ENCODE measurements around the gene NANOS1. TPM values are rescaled to one million over a fixed set of nuclear protein-coding genes. Genes with fewer than 3 reads are reported as not detected.

The NANOS1 gene
- total RNA-seq, 1 experiment from 2014 or later = 5.4 TPM

DNA sequence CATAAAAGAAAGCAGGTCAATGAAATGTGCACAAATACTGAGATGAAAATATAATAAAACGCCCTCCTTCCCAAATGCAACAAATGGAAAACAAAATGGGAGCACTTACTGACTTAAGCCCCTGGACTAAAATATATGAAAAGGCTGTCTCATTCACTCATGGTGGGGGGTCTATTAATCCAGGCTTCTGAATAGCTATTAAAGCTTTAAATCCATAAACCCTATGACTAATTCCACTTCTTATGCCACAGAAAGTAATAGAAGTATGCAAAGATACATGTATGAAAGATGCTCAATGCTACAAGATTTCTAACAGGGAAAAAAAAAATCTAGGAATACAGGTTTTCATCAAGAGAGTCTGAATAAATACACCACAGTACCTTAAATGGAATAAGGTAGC lies 30.6 kb downstream of the NANOS1 start:
- H3K79me2 ChIP-seq (ENCODE audit: low read length) = peaks cover 40% of the 10 kb centered on the region

DNA sequence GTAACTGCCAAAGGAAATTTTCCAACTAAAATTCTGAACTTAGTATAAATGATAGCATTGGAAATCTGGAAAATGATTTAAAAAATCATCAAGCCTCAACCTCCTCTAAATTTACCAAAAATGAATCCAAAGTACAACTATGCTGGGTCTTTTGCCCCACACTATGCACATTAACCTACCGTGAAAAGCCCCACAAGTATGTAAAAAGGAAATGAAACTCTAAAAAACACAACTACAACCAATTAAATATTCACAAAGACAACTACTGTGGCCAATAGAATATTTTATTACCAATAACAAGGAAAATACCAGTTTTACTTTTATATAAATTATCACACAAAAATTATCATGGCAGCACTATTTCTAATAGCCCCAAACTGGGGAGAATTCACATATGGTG lies 31.8 kb downstream of the NANOS1 start:
- TF ChIP-seq EZH2 (IDR thresholded peaks at IDR 0.05; ENCODE audit: low read length, unreplicated experiment) (no peak), EZH2phosphoT487 (IDR thresholded peaks at IDR 0.05; ENCODE audit: borderline replicate concordance, low read length) (no peak)
- Histone ChIP-seq H3K9me2 (replicated peaks; ENCODE audit: low read length) (no peaks in the 10 kb centered on the region), H3K9me3 (ENCODE audit: low read length) (no peaks in the 10 kb centered on the region), H3F3A (ENCODE audit: low read length, unreplicated experiment) (no peaks in the 10 kb centered on the region), H3K79me2 (ENCODE audit: low read length) (peaks cover 37% of the 10 kb centered on the region), H3K27ac (ENCODE audit: low read length) (no peak overlapping the region), H2AFZ (ENCODE audit: low read length) (no peak overlapping the region), H3K36me3 (ENCODE audit: low read depth, low read length) (peaks cover 78% of the 10 kb centered on the region), H3K4me2 (ENCODE audit: low read length) (no peak overlapping the region), H3K27me3 (ENCODE audit: low read length) (no peaks in the 10 kb centered on the region), H4K20me1 (ENCODE audit: low read length) (no peaks in the 10 kb centered on the region; the same call in 1 of the 2 replicates), H3K9ac (ENCODE audit: low read length) (no peak overlapping the region), H3K4me1 (ENCODE audit: insufficient read depth, low read length) (no peaks in the 10 kb centered on the region), H3K4me3 (ENCODE audit: low read length) (no peak overlapping the region)
- intact Hi-C loops (cut with micrococcal nuclease) = no loop called here
- ChIA-PET CTCF (interaction anchor here (0.7 kb wide), 1 partner anchor 491 kb away, joined by 3 read pairs; no protein-coding TSS in a partner anchor), POLR2A (ENCODE audit: unreplicated experiment) (no interaction called here)
- DNase-seq (no peak), ATAC-seq (no peak)
- no TSS peak for BruUV-seq (replicated peaks)

More for the DNA sequence above, 30.6 kb downstream of the NANOS1 start:
- H3K4me1 ChIP-seq (ENCODE audit: insufficient read depth, low read length) = no peaks in the 10 kb centered on the region
- TF ChIP-seq, protein P1, sequence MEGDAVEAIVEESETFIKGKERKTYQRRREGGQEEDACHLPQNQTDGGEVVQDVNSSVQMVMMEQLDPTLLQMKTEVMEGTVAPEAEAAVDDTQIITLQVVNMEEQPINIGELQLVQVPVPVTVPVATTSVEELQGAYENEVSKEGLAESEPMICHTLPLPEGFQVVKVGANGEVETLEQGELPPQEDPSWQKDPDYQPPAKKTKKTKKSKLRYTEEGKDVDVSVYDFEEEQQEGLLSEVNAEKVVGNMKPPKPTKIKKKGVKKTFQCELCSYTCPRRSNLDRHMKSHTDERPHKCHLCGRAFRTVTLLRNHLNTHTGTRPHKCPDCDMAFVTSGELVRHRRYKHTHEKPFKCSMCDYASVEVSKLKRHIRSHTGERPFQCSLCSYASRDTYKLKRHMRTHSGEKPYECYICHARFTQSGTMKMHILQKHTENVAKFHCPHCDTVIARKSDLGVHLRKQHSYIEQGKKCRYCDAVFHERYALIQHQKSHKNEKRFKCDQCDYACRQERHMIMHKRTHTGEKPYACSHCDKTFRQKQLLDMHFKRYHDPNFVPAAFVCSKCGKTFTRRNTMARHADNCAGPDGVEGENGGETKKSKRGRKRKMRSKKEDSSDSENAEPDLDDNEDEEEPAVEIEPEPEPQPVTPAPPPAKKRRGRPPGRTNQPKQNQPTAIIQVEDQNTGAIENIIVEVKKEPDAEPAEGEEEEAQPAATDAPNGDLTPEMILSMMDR (conservative IDR thresholded peaks at IDR 0.05; ENCODE audit: low read depth, low read length) = no peak
- TF ChIP-seq EZH2 (IDR thresholded peaks at IDR 0.05; ENCODE audit: low read length, unreplicated experiment) = no peak
- TF ChIP-seq EZH2phosphoT487 (IDR thresholded peaks at IDR 0.05; ENCODE audit: borderline replicate concordance, low read length) = no peak
- no peaks in the 10 kb centered on the region for H3K9me3 ChIP-seq (ENCODE audit: low read length)
- H2AFZ ChIP-seq (ENCODE audit: low read length) = no peak overlapping the region
- no peaks in the 10 kb centered on the region for H3F3A ChIP-seq (ENCODE audit: low read length, unreplicated experiment)
- H3K27me3 ChIP-seq (ENCODE audit: low read length) = no peaks in the 10 kb centered on the region
- no peak for ATAC-seq
- H3K36me3 ChIP-seq (ENCODE audit: low read depth, low read length) = peaks cover 81% of the 10 kb centered on the region
- intact Hi-C loops (cut with micrococcal nuclease) = no loop called here
- POLR2A ChIA-PET (ENCODE audit: unreplicated experiment) = no interaction called here
- no peaks in the 10 kb centered on the region for H3K9me2 ChIP-seq (replicated peaks; ENCODE audit: low read length)
- CTCF ChIA-PET = no interaction called here
- H4K20me1 ChIP-seq (ENCODE audit: low read length) = no peaks in the 10 kb centered on the region; the same call in 1 of the 2 replicates
- H3K4me3 ChIP-seq (ENCODE audit: low read length) = no peak overlapping the region
- H3K9ac ChIP-seq (ENCODE audit: low read length) = no peak overlapping the region
- BruUV-seq (replicated peaks) = no TSS peak
- H3K27ac ChIP-seq (ENCODE audit: low read length) = no peak overlapping the region
- H3K4me2 ChIP-seq (ENCODE audit: low read length) = no peak overlapping the region
- DNase-seq = no peak

DNA sequence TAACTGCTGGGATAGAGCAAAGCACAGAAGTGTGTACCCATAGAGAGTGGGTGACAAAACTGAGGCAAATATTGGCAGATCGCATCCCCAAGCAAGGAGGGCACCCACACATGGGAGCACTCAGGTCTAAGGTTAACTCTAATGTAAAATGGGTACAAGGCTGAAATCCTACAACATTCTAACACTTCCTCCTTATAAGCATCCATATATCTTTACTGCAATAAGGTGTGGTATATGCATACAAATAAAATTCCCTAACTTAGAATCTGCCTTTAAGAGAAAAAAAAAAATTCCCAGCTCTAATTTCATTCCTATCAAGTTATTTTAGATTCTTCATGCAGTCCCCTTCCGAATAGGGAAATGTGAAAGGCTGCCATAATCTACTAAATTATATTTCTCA lies 32.4 kb downstream of the NANOS1 start:
- no peaks in the 10 kb centered on the region for H3K27me3 ChIP-seq (ENCODE audit: low read length)
- no peak for ATAC-seq
- no TSS peak for BruUV-seq (replicated peaks)
- no peaks in the 10 kb centered on the region for H3K9me3 ChIP-seq (ENCODE audit: low read length)
- H3K79me2 ChIP-seq (ENCODE audit: low read length) = peaks cover 41% of the 10 kb centered on the region
- no peak for DNase-seq
- intact Hi-C loops (cut with micrococcal nuclease) = no loop called here
- H2AFZ ChIP-seq (ENCODE audit: low read length) = no peak overlapping the region
- H3F3A ChIP-seq (ENCODE audit: low read length, unreplicated experiment) = no peaks in the 10 kb centered on the region
- TF ChIP-seq, protein P1 (conservative IDR thresholded peaks at IDR 0.05; ENCODE audit: low read depth, low read length) = no peak
- TF ChIP-seq EZH2 (IDR thresholded peaks at IDR 0.05; ENCODE audit: low read length, unreplicated experiment) (no peak), EZH2phosphoT487 (IDR thresholded peaks at IDR 0.05; ENCODE audit: borderline replicate concordance, low read length) (no peak)
- H4K20me1 ChIP-seq (ENCODE audit: low read length) = no peaks in the 10 kb centered on the region; the same call in 1 of the 2 replicates
- no peaks in the 10 kb centered on the region for H3K9me2 ChIP-seq (replicated peaks; ENCODE audit: low read length)
- H3K36me3 ChIP-seq (ENCODE audit: low read depth, low read length) = peaks cover 76% of the 10 kb centered on the region
- H3K4me2 ChIP-seq (ENCODE audit: low read length) = no peak overlapping the region
- no peaks in the 10 kb centered on the region for H3K4me1 ChIP-seq (ENCODE audit: insufficient read depth, low read length)
- H3K27ac ChIP-seq (ENCODE audit: low read length) = no peak overlapping the region
- ChIA-PET CTCF (interaction anchor here (0.7 kb wide), 1 partner anchor 492 kb away, joined by 3 read pairs; no protein-coding TSS in a partner anchor), POLR2A (ENCODE audit: unreplicated experiment) (no interaction called here)
- H3K9ac ChIP-seq (ENCODE audit: low read length) = no peak overlapping the region
- H3K4me3 ChIP-seq (ENCODE audit: low read length) = no peak overlapping the region
